ENCODE measurements around the gene SMAD2. TPM values are rescaled to one million over a fixed set of nuclear protein-coding genes. Genes with fewer than 3 reads are reported as not detected.

SMAD2 gene
- total RNA-seq, 1 donor from 2014 or later: 76.6 TPM

DNA sequence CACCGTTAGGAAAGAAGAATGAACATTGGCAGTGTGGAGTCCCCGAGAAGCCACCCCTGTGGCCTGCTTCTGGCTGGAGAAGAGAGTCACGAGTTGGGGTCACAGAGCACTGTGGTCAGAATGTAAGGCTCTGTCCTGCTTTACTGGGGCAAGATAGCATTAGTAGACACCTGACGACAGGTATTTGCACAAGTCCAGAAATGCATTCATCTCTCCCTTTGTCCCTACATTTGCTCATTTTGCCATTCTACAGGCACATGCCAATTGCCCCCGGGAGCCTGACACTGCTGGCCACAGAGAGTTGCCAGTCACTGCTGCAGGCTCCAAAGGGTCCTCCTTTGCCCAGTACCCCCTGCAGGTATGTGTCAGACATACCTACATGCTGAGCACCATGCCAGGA, 133.3 kb downstream of the SMAD2 start:
- Histone ChIP-seq H3K27me3 (ENCODE audit: control insufficient read depth, insufficient read depth, low read length) (no peaks in the 10 kb centered on the region), H3K36me3 (ENCODE audit: control insufficient read depth, insufficient read depth, low read length) (no peaks in the 10 kb centered on the region), H3K4me3 (ENCODE audit: low read depth, low read length) (no peak overlapping the region)
- DNase-seq (ENCODE audit: low read depth) (no peak), FAIRE-seq (no peak)
- TF ChIP-seq, protein P1, sequence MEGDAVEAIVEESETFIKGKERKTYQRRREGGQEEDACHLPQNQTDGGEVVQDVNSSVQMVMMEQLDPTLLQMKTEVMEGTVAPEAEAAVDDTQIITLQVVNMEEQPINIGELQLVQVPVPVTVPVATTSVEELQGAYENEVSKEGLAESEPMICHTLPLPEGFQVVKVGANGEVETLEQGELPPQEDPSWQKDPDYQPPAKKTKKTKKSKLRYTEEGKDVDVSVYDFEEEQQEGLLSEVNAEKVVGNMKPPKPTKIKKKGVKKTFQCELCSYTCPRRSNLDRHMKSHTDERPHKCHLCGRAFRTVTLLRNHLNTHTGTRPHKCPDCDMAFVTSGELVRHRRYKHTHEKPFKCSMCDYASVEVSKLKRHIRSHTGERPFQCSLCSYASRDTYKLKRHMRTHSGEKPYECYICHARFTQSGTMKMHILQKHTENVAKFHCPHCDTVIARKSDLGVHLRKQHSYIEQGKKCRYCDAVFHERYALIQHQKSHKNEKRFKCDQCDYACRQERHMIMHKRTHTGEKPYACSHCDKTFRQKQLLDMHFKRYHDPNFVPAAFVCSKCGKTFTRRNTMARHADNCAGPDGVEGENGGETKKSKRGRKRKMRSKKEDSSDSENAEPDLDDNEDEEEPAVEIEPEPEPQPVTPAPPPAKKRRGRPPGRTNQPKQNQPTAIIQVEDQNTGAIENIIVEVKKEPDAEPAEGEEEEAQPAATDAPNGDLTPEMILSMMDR (IDR thresholded peaks at IDR 0.05; ENCODE audit: insufficient read depth, low read length, severe bottlenecking): no peak

DNA sequence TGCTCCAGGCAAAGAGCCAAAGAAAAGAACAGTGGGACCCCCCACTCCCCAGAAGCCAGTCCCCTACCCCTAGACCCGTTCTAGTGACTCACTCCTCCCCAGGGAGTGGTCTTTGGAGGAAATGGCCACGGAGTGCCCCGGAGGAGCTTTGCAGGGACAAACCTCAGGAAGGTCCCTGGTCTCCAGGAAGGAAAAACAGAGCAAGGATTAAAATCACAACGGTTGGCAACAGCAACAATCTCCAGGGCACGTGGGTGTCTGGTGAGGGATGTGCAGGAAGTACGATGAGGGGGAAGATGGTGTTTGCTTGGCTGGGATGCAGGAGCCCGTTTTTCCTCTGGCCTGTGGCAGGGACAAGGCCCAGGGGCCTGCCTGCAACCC, 135.0 kb downstream of the SMAD2 start:
- TF ChIP-seq, protein P1 (IDR thresholded peaks at IDR 0.05; ENCODE audit: insufficient read depth, low read length, severe bottlenecking): no peak
- Histone ChIP-seq H3K4me3 (ENCODE audit: low read depth, low read length) (no peak overlapping the region), H3K36me3 (ENCODE audit: control insufficient read depth, insufficient read depth, low read length) (no peaks in the 10 kb centered on the region), H3K27me3 (ENCODE audit: control insufficient read depth, insufficient read depth, low read length) (no peaks in the 10 kb centered on the region)
- no peak for FAIRE-seq
- no peak for DNase-seq (ENCODE audit: low read depth)

DNA sequence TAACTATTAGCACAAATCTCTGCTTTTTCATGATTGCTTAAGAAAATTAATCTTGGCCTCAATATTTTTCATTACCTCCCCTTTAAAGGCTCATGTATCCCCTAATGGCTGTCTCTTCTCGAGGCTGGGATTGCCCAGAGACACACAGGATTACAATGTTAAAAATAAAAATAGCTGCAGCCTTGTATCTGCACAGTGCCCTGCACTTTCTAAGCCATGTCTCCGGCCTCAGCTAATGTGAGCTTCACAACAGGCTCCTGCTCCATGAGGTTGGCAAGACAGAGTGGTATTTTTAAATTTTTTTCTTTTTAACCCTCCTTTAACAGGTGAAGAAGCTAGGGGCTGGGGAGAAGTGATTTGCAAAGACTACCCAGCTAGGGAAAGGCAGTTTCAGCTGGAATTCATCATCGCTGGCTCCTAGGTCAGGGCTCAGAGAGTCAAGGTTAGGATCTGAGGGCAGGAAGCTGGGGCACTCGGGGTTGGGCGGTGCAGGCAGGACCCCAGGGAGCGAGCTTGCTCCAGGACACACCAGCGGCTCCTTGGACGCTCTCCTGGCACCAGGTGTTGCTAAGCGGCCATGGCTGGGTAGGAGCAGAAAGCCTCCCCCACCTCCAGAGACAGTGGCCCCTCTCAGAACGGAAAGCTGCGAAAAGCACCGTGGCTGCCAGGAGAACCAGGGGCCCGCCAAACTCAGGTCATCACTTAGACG, 135.6 kb downstream of the SMAD2 start:
- no peak for FAIRE-seq
- H3K4me3 ChIP-seq (ENCODE audit: low read depth, low read length): no peak overlapping the region

DNA sequence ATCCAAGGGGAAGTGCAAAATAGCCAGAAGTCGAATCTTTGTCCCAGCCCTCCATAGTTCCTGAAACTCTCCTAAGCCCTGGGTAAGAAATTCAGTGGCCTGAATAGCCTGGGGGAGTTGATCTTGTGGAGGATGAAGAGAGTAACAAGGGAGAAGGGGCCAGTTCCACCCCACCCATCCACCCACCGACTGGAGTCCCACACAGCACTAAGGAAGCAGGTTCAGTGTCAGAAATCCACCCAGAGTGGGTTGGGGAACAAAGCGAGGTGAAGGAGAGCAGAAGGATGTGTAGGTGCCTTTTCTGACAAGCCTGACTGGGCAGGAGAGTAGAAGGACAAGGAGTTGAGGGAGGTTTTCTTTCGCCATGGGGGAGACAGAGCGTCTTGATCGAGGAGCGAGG, 136.8 kb downstream of the SMAD2 start:
- Histone ChIP-seq H3K27me3 (ENCODE audit: control insufficient read depth, insufficient read depth, low read length) (no peaks in the 10 kb centered on the region), H3K36me3 (ENCODE audit: control insufficient read depth, insufficient read depth, low read length) (no peaks in the 10 kb centered on the region), H3K4me3 (ENCODE audit: low read depth, low read length) (no peak overlapping the region)
- FAIRE-seq (no peak), DNase-seq (ENCODE audit: low read depth) (no peak)
- TF ChIP-seq, protein P1 (IDR thresholded peaks at IDR 0.05; ENCODE audit: insufficient read depth, low read length, severe bottlenecking): no peak

More for the DNA sequence above, 135.6 kb downstream of the SMAD2 start:
- DNase-seq (ENCODE audit: low read depth): no peak
- Histone ChIP-seq H3K36me3 (ENCODE audit: control insufficient read depth, insufficient read depth, low read length) (no peaks in the 10 kb centered on the region), H3K27me3 (ENCODE audit: control insufficient read depth, insufficient read depth, low read length) (no peaks in the 10 kb centered on the region)
- TF ChIP-seq, protein P1 (IDR thresholded peaks at IDR 0.05; ENCODE audit: insufficient read depth, low read length, severe bottlenecking): no peak

DNA sequence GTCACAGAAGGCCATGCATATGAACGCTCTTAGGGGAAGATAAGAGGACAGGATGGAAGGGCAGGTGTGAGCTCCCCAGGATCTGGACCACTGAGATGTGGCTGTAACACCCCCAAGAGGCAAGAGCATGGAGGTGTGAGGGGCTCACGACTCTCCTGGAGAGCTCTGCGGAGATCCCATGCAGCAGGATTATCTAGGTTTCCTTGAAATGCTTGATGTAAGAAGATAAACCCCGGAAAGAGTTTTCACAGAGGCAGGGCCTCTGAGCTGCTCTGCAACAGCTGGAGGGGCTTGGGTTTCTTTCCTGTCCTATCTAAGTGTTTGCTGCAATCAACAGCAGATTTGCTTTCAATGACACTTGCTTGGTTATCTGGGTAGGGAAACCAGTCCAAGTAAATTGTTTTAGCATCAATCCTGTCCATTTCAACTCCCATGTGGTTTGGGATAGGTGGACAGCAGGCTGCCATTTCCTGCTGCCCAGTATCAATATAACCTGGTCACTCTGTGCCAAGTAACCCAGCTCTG, 138.9 kb downstream of the SMAD2 start:
- peak; percentile 79 for FAIRE-seq
- TF ChIP-seq, protein P1 (IDR thresholded peaks at IDR 0.05; ENCODE audit: insufficient read depth, low read length, severe bottlenecking): no peak

DNA sequence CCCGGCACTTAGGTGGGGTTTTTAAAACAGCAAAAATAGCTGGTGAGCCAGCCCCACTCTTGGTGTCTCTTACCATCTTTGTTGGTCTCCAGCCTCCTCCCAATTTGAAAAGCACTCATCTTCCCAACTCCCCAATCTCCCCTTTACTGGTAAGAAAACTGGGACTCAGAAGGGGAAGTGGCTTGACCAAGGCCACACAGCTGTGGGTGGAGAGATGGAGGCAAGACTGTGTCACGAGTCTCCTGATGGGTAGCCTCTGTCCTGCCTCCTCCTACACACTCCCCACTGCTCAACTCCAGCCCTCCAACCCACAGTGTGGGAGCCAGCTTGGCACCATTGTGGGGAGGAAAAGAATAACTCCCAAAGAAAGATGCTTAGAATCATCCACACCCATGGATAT, 140.4 kb downstream of the SMAD2 start:
- H3K4me3 ChIP-seq (ENCODE audit: low read depth, low read length): no peak overlapping the region
- H3K27me3 ChIP-seq (ENCODE audit: control insufficient read depth, insufficient read depth, low read length): no peaks in the 10 kb centered on the region
- no peak for FAIRE-seq
- no peaks in the 10 kb centered on the region for H3K36me3 ChIP-seq (ENCODE audit: control insufficient read depth, insufficient read depth, low read length)
- no peak for DNase-seq (ENCODE audit: low read depth)
- TF ChIP-seq, protein P1 (IDR thresholded peaks at IDR 0.05; ENCODE audit: insufficient read depth, low read length, severe bottlenecking): no peak

More for the DNA sequence above, 138.9 kb downstream of the SMAD2 start:
- Histone ChIP-seq H3K27me3 (ENCODE audit: control insufficient read depth, insufficient read depth, low read length) (no peaks in the 10 kb centered on the region), H3K4me3 (ENCODE audit: low read depth, low read length) (no peak overlapping the region), H3K36me3 (ENCODE audit: control insufficient read depth, insufficient read depth, low read length) (no peaks in the 10 kb centered on the region)
- DNase-seq (ENCODE audit: low read depth): no peak

Data from bronchial epithelial cell (primary cell).